Measurements from ENCODE around the gene KRTAP10-12. TPM values are rescaled to one million over a fixed set of nuclear protein-coding genes. Genes with fewer than 3 reads are reported as not detected.

KRTAP10-12 gene
- polyA plus RNA-seq, 1 experiment = not detected

GRCh38 chr21:44697811-44698734 is 1.1 kb downstream of the KRTAP10-12 start:
- peaks cover 18% of the 10 kb centered on the region for H3K27me3 ChIP-seq (ENCODE audit: control insufficient read depth, insufficient read depth, low read length)
- ChIA-PET POLR2A (no interaction called here), CTCF (no interaction called here)
- no peak for TF ChIP-seq CTCF (IDR thresholded peaks at IDR 0.05; ENCODE audit: insufficient read depth, low read depth, low read length)
- no peaks in the 10 kb centered on the region for H3K36me3 ChIP-seq (ENCODE audit: control insufficient read depth, insufficient read depth, low read length)
- DNase-seq (ENCODE audit: low read depth) = no peak
- no peak overlapping the region for H3K4me3 ChIP-seq (ENCODE audit: low read depth, low read length)

GRCh38 chr21:44699502-44700001 is 2.6 kb downstream of the KRTAP10-12 start:
- CTCF ChIA-PET = no interaction called here
- Histone ChIP-seq H3K36me3 (ENCODE audit: control insufficient read depth, insufficient read depth, low read length) (no peaks in the 10 kb centered on the region), H3K27me3 (ENCODE audit: control insufficient read depth, insufficient read depth, low read length) (peaks cover 22% of the 10 kb centered on the region), H3K4me3 (ENCODE audit: low read depth, low read length) (no peak overlapping the region)
- POLR2A ChIA-PET = no interaction called here
- no peak for TF ChIP-seq CTCF (IDR thresholded peaks at IDR 0.05; ENCODE audit: insufficient read depth, low read depth, low read length)
- no peak for DNase-seq (ENCODE audit: low read depth)

- Histone ChIP-seq H3K4me3 (ENCODE audit: low read depth, low read length) (no peak overlapping the region), H3K36me3 (ENCODE audit: control insufficient read depth, insufficient read depth, low read length) (no peaks in the 10 kb centered on the region), H3K27me3 (ENCODE audit: control insufficient read depth, insufficient read depth, low read length) (peaks cover 22% of the 10 kb centered on the region)
- CTCF ChIA-PET = no interaction called here
- POLR2A ChIA-PET = no interaction called here
- no peak for DNase-seq (ENCODE audit: low read depth)
- no peak for TF ChIP-seq CTCF (IDR thresholded peaks at IDR 0.05; ENCODE audit: insufficient read depth, low read depth, low read length)
These were observed 3.4 kb downstream of the KRTAP10-12 start for GRCh38 chr21:44700101-44701022.

- H3K4me3 ChIP-seq (ENCODE audit: low read depth, low read length) = no peak overlapping the region
- peaks cover 24% of the 10 kb centered on the region for H3K27me3 ChIP-seq (ENCODE audit: control insufficient read depth, insufficient read depth, low read length)
- ChIA-PET CTCF (interaction anchor here (0.7 kb wide), 1 partner anchor 9 kb away, joined by 3 read pairs; no protein-coding TSS in a partner anchor), POLR2A (no interaction called here)
- DNase-seq (ENCODE audit: low read depth) = no peak
- TF ChIP-seq CTCF (IDR thresholded peaks at IDR 0.05; ENCODE audit: insufficient read depth, low read depth, low read length) = no peak
- H3K36me3 ChIP-seq (ENCODE audit: control insufficient read depth, insufficient read depth, low read length) = no peaks in the 10 kb centered on the region
These were observed 4.0 kb downstream of the KRTAP10-12 start for GRCh38 chr21:44701023-44701400.

GRCh38 chr21:44701541-44701940 is 4.6 kb downstream of the KRTAP10-12 start:
- Histone ChIP-seq H3K27me3 (ENCODE audit: control insufficient read depth, insufficient read depth, low read length) (peaks cover 27% of the 10 kb centered on the region), H3K4me3 (ENCODE audit: low read depth, low read length) (no peak overlapping the region), H3K36me3 (ENCODE audit: control insufficient read depth, insufficient read depth, low read length) (no peaks in the 10 kb centered on the region)
- POLR2A ChIA-PET = no interaction called here
- CTCF ChIA-PET = interaction anchor here (0.7 kb wide), 1 partner anchor 9 kb away, joined by 3 read pairs; no protein-coding TSS in a partner anchor
- no peak for DNase-seq (ENCODE audit: low read depth)
- TF ChIP-seq CTCF (IDR thresholded peaks at IDR 0.05; ENCODE audit: insufficient read depth, low read depth, low read length) = no peak
